Keratinocyte (primary cell): ENCODE measurements around the gene RNF38. TPM values are rescaled to one million over a fixed set of nuclear protein-coding genes. Genes with fewer than 3 reads are reported as not detected.

ENCODE experiments used
- DNase-seq: peaks from one replicate; pipeline ENCODE4 v3.0.0-alpha.2; 2011; ENCODE audit warnings: low read depth, missing footprints, low spot score
- FAIRE-seq: peaks from 2 replicates; lab custom pipeline; 2011; peaks lifted over from hg19 to GRCh38; lab: Jason Lieb, UNC
- H2AFZ ChIP-seq: 2 replicates; pipeline ENCODE4 v1.6.0; 2012; ENCODE audit warnings: low read length, control low read depth, inconsistent platforms; ENCODE audit not compliant: control insufficient read depth
- H3K27ac ChIP-seq: 2 replicates; pipeline ENCODE4 v1.5.1; 2011; ENCODE audit warnings: low read length; ENCODE audit not compliant: control insufficient read depth, insufficient read depth
- H3K27me3 ChIP-seq: 3 replicates; pipeline ENCODE4 v1.6.0; 2011; ENCODE audit warnings: low read length; ENCODE audit not compliant: control insufficient read depth, insufficient read depth; ENCODE audit errors: extremely low read depth
- H3K36me3 ChIP-seq, 2 experiments: 2 replicates in 1 of 2; 3 replicates in 1 of 2; pipeline ENCODE4 v1.5.1; 2011; ENCODE audit warnings: low read length in 2 of 2, mild to moderate bottlenecking in 1 of 2; ENCODE audit not compliant: control insufficient read depth in 2 of 2, insufficient read depth in 2 of 2; ENCODE audit errors: extremely low read depth in 1 of 2
- H3K4me1 ChIP-seq: 3 replicates; pipeline ENCODE4 v1.5.1; 2011; ENCODE audit warnings: low read length; ENCODE audit not compliant: control insufficient read depth, insufficient read depth; ENCODE audit errors: extremely low read depth
- H3K4me2 ChIP-seq: 3 replicates; pipeline ENCODE4 v1.6.0; 2011; ENCODE audit warnings: low read depth, low read length; ENCODE audit not compliant: control insufficient read depth, insufficient read depth; ENCODE audit errors: extremely low read depth
- H3K4me3 ChIP-seq, 3 experiments: fragments of 200-600 bp in 1 of 3; sonication (generic) in 1 of 3; 2 replicates in 2 of 3; 3 replicates in 1 of 3; pipeline ENCODE4 v1.5.1; 2011 to 2016; ENCODE audit warnings: low read length in 3 of 3, mild to moderate bottlenecking in 3 of 3, control low read depth in 2 of 3, inconsistent platforms in 1 of 3, low read depth in 1 of 3, mixed read lengths in 1 of 3, mixed run types in 1 of 3, moderate library complexity in 1 of 3; ENCODE audit not compliant: control insufficient read depth in 2 of 3, insufficient read depth in 2 of 3; ENCODE audit errors: extremely low read depth in 1 of 3
- H3K79me2 ChIP-seq: 2 replicates; pipeline ENCODE4 v1.6.0; 2012; ENCODE audit warnings: low read length; ENCODE audit not compliant: control insufficient read depth, insufficient read depth
- H3K9ac ChIP-seq: 3 replicates; pipeline ENCODE4 v1.6.0; 2011; ENCODE audit warnings: low read length; ENCODE audit not compliant: control insufficient read depth, insufficient read depth; ENCODE audit errors: extremely low read depth
- H3K9me1 ChIP-seq: 3 replicates; pipeline ENCODE4 v1.6.0; 2011; ENCODE audit warnings: low read length; ENCODE audit not compliant: control insufficient read depth, insufficient read depth; ENCODE audit errors: extremely low read depth
- H3K9me3 ChIP-seq: 2 replicates; pipeline ENCODE4 v1.5.1; 2012; ENCODE audit warnings: low read depth, low read length; ENCODE audit not compliant: control insufficient read depth
- H4K20me1 ChIP-seq: 3 replicates; pipeline ENCODE4 v1.6.0; 2011; ENCODE audit warnings: low read length; ENCODE audit not compliant: control insufficient read depth, insufficient read depth; ENCODE audit errors: extremely low read depth
- EZH2 ChIP-seq: IDR thresholded peaks from one replicate; pipeline ENCODE4 v1.6.1; 2012; ENCODE audit warnings: inconsistent platforms, mild to moderate bottlenecking, low read length, moderate library complexity
- dilution Hi-C: fragments of 300-500 bp; cut with MboI; formaldehyde crosslinking; loops from one replicate; pipeline ENCODE4 v1.7.0; 2020; ENCODE audit warnings: low sequenced_read_pairs; ENCODE audit not compliant: extremely low pct_ligation_motif_present
- polyA plus RNA-seq, 5 experiments: library from polyadenylated mRNA; depleted of rRNA in 3 of 5; stranded (reverse) in 3 of 5; stranded (forward) in 1 of 5; unstranded in 1 of 5; fragments of >200 nt; gene quantifications; 1 replicate in 1 of 5; 2 replicates in 3 of 5; 3 replicates in 1 of 5; pipeline versions ENCODE4 v1.2.1 to v1.2.3, GENCODE V29; 2011 to 2012; ENCODE audit warnings: missing spikeins in 2 of 5, low read depth in 1 of 5, low replicate concordance in 1 of 5
- TF ChIP-seq, protein P1 (sequence below), 3 experiments: IDR thresholded peaks in 1 of 3; conservative IDR thresholded peaks in 1 of 3; optimal IDR thresholded peaks in 1 of 3; 2 replicates in 2 of 3; 3 replicates in 1 of 3; pipeline versions ENCODE3 to v1.5.1; 2011; ENCODE audit warnings: low read length in 3 of 3, mild to moderate bottlenecking in 3 of 3, moderate library complexity in 2 of 3, control low read depth in 1 of 3, inconsistent platforms in 1 of 3; ENCODE audit not compliant: insufficient read depth in 2 of 3; ENCODE audit errors: extremely low read depth in 1 of 3

The RNF38 gene
- polyA plus RNA-seq, 1 donor (not counting 4 experiments of a cell fraction or from before 2014, with no cell fraction given): 12.5 TPM

DNA sequence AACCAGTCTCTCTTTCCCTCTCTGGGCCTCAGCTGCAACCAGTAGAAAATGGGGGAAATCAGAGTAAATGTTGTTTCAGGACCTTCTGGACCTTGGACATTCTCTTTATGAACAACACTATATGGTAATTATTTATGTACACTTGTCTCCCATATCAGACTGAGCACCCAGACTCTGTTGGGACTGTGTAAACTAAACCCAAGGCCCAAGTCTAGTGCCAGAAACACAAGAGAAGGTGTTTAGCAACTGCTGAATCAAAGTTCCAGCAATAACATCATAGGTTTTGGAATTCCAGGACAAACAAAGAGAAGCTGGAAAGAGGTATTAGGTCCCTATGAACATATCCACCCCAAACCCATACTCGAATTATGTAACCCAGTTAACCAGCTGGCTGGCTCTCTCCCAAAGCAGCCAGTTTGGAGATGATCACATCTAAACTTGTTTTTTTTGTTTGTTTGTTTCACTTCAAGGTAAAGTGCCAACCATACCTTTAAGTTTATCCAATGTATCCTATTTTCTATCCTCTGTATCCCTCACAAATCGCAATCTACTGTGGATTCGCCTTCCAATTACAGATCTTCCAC, 1.9 kb upstream of the RNF38 start:
- FAIRE-seq: no peak
- H3K4me1 ChIP-seq: peaks cover 13% of the 10 kb centered on the region
- no peaks in the 10 kb centered on the region for H3K36me3 ChIP-seq
- no peak overlapping the region for H2AFZ ChIP-seq
- H3K4me3 ChIP-seq: no peak overlapping the region
- H3K9me1 ChIP-seq: no peaks in the 10 kb centered on the region
- dilution Hi-C loops: no loop called here
- no peaks in the 10 kb centered on the region for H3K27me3 ChIP-seq
- H3K4me2 ChIP-seq: peak overlapping the region; percentile 78
- DNase-seq: no peak
- H3K9me3 ChIP-seq: no peaks in the 10 kb centered on the region
- TF ChIP-seq, protein P1, sequence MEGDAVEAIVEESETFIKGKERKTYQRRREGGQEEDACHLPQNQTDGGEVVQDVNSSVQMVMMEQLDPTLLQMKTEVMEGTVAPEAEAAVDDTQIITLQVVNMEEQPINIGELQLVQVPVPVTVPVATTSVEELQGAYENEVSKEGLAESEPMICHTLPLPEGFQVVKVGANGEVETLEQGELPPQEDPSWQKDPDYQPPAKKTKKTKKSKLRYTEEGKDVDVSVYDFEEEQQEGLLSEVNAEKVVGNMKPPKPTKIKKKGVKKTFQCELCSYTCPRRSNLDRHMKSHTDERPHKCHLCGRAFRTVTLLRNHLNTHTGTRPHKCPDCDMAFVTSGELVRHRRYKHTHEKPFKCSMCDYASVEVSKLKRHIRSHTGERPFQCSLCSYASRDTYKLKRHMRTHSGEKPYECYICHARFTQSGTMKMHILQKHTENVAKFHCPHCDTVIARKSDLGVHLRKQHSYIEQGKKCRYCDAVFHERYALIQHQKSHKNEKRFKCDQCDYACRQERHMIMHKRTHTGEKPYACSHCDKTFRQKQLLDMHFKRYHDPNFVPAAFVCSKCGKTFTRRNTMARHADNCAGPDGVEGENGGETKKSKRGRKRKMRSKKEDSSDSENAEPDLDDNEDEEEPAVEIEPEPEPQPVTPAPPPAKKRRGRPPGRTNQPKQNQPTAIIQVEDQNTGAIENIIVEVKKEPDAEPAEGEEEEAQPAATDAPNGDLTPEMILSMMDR (optimal IDR thresholded peaks at IDR 0.05 in 1 of 3, IDR thresholded peaks at IDR 0.05 in 1 of 3, conservative IDR thresholded peaks at IDR 0.05 in 1 of 3; ENCODE audit: extremely low read depth in 1 of 3, insufficient read depth in 2 of 3, low read length in 3 of 3): no peak
- TF ChIP-seq EZH2: no peak
- peaks cover 29% of the 10 kb centered on the region for H3K79me2 ChIP-seq
- H3K27ac ChIP-seq: peak overlapping the region; percentile 52
- no peaks in the 10 kb centered on the region for H4K20me1 ChIP-seq
- H3K9ac ChIP-seq: no peak overlapping the region

DNA sequence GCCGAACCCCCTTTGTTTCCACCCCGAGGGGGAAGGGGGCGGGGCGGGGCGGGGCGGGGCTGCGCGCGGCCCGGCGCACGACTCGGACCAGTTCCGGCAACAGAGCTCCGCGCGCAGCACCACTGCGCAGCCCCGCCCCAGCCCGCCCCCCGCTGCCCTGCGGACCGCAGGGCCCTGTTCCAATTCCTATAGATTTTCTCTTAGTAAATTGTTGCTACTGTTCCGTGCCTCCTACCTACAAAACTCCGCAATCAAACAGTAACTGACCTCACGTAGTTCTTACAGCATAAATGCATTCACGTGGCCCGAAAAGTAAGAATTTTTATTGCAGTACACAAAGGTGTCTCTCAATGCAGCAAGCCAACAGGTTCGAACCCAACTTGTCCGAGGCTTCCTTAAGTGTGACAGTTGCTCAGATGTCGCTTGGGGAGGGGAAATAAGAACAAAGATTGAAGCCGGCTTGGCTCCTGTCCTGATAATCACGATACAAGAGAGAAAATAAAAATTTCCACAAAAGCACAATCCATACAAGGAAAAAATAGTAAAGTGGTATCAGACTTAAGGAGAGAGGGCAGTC, 1.2 kb upstream of the RNF38 start:
- peak overlapping the region; percentile 42 to 75 (median 62) for H3K4me3 ChIP-seq
- peak overlapping the region; percentile 92 for H3K9ac ChIP-seq
- TF ChIP-seq EZH2: no peak
- TF ChIP-seq, protein P1 (optimal IDR thresholded peaks at IDR 0.05 in 1 of 3, IDR thresholded peaks at IDR 0.05 in 1 of 3, conservative IDR thresholded peaks at IDR 0.05 in 1 of 3; ENCODE audit: extremely low read depth in 1 of 3, insufficient read depth in 2 of 3, low read length in 3 of 3): no peak
- peak overlapping the region; percentile 74 for H2AFZ ChIP-seq
- FAIRE-seq (peak; percentile 48), DNase-seq (no peak)
- H3K9me3 ChIP-seq: no peaks in the 10 kb centered on the region
- peaks cover 13% of the 10 kb centered on the region for H3K4me1 ChIP-seq
- H3K36me3 ChIP-seq: peaks cover 0 to 1% of the 10 kb centered on the region in 2 experiments
- no peaks in the 10 kb centered on the region for H3K27me3 ChIP-seq
- H3K9me1 ChIP-seq: no peaks in the 10 kb centered on the region
- H4K20me1 ChIP-seq: no peaks in the 10 kb centered on the region
- peak overlapping the region; percentile 54 for H3K27ac ChIP-seq
- peaks cover 35% of the 10 kb centered on the region for H3K79me2 ChIP-seq
- dilution Hi-C loops: no loop called here
- H3K4me2 ChIP-seq: peak overlapping the region; percentile 78
